GM04503 (cell line): ENCODE results near the gene PKN2.
"Not testable (repeated sequence)": the region's sequence is repeated elsewhere in the genome, so short reads cannot be mapped to it uniquely, and the experiment has no call there.

Experiments used
- DNase-seq: peaks from one replicate; pipeline ENCODE4 v3.0.0-alpha.2; 2012; ENCODE audit warnings: low read depth

Gene PKN2

DNA sequence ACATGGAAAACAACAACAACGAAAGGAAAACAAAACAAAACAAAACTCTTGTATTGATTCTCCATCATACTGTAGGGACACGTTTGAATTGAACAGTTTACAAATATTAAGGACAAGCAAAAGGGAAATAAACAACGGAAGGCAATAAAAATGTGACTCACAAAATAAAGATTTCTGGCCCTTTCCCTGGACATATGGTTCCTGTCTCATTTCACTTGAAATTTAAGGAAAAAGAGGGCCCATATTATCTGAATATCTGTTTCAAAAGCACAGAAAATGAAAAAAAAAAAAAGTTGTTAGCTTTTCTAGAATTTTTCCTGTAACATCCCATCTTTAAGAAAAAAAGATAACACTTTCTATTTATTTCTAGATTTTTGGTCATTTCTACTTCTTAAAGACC is 3.6 kb upstream of the PKN2 start:
- DNase-seq, result no peak

DNA sequence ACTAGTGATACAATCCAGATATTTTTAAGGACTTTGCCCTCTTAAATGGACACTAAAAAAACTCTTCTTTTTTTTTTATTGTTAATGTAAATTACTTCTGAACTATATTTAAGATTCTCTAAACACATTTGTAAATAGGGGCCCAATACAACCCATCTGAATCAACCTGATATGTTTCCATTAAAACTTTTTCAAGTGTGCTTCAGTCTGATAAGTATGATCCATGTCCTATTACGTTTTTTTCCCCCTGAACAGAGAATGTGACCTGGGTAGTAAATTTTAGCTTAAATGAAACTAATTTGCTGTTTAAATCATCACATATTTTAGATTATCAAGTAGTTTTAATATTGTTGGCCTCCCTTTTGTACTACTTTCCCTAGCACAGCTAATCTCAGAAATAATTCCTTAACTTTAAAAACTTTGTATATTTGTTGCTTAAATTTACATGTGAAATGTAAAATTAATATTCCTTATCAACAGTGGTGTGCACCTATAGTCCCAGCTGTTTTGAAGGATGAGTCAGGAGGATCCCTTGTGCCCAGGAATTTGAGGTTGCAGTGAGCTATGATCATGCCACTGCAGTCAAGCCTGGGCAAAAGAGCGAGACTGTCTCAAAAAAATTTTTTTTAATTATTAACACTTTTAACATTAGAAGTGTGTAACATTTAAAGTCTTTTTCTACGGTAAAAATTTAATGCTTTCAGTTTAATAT is 3.0 kb upstream of the PKN2 start:
- no peak for DNase-seq

- DNase-seq, result no peak
These were observed 597 bp downstream of the PKN2 start for GRCh38 chr1:88684482-88685258.

- DNase-seq, result no peak
These were observed 1.2 kb downstream of the PKN2 start for GRCh38 chr1:88685259-88685620.

DNA sequence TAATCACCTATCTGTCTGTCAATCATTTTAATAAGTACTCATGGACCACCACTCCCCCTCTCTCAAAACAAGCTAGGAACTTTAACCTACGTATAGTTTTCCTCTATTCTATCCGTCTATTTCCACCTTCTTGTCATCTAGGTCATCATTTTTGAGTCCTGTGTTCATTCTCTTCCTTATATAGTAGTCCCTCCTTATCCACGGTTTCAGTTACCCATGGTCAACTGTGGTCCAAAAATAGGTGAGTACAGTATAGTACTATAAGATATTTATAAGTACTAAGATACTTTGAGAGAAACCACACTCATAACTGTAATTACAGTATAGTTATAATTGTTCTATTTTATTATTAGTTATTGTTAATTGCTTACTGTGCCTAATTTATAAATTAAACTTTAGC is 7.5 kb downstream of the PKN2 start:
- DNase-seq, result no peak

DNA sequence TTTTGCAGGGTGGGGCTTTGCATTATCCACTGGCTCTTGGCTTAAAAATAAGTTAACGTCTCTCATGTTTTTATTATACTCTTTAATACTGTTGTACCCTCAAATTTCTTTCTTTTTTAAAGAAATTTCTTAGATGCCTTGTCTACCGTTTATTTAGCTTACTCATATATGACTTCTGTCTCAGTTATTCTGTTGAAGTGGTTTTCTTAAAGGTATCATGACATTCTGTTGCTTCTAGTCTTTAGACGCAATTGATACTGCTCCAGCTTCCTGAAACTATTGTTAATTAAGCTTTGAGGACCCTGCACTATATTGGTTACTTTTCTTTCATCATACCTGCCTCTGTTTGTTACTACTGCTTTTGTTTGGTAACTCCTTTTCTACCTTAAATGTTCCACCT is 11.7 kb downstream of the PKN2 start:
- DNase-seq, result no peak

DNA sequence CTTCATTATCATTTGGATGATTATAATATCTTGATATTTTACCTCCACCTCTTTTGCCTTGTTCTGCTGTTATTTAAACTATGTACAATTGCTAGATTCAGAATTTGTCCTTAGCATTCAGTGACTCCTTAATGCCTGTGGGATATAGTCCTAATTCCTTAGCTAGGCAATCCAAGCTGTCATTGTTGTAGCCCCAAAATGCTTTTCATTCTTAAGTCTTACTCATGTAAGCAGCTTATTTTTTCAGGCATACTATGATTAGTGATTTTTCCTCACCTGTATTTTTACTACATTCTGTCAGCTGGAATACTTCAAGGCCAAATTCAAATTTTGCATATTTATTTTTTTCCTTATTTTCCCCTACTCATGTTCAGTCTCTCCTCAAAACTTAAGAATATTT is 13.4 kb downstream of the PKN2 start:
- DNase-seq, result no peak

DNA sequence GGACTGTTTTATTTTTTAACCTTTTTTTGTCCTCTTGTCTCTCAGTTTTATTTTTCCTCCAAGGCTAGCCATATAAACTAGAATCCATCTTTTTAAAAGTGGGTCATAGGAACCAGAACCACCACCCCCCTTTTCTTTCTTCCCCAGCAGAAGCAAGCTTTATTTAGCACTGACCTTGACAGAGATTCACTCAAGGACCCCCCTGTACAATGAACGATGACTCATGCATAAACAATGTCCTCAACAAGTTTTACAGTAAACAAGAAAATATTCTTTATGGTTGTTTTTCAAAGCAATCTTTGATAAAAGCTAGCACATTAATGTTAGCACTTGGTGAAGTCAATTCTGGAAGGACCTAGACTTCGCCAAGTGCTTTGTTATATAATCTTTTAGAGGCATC is 14.1 kb downstream of the PKN2 start:
- no peak for DNase-seq

DNA sequence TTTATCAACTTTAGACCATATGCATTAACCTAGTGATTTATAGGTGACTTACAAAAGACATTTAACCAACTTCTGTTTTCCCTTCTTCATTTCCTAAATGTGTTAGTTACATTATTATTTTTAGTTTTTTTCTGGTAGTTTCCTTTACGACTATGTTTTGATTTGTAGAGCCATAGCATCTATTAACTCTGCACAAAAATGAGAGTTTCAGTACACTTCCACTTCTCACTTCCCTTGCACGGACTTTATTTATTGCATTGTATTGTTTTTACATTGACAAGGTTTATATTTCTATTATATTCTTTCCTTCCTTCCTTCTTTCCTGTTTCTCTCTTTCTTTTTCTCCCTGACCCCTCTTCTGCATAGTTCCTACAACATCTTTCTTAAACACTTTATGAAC is 14.7 kb downstream of the PKN2 start:
- DNase-seq, result no peak

- DNase-seq, result no peak
These were observed 16.4 kb downstream of the PKN2 start for GRCh38 chr1:88700425-88701013.

GRCh38 chr1:88701275-88701674 is 17.2 kb downstream of the PKN2 start:
- no peak for DNase-seq

GRCh38 chr1:88701793-88702192 is 17.7 kb downstream of the PKN2 start:
- not testable (repeated sequence) for DNase-seq

DNA sequence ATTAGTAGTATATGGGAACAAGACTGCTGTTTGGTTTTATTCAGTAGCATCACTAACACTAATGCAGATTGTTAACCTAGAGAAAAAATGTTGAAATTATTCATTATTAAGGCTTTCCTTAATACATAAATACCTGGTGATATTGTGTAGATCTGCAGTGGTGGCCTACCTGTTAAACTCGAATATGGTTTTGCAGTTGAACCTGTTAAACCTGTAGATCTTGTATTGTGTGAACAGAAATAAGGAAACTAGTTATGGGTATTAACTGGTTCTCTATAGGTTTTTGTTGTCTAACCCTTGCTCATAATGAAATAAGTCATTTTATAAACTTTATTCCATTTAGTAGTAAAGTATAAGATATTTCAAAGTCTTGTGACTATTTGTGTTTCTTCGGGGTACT is 23.9 kb downstream of the PKN2 start:
- no peak for DNase-seq

DNA sequence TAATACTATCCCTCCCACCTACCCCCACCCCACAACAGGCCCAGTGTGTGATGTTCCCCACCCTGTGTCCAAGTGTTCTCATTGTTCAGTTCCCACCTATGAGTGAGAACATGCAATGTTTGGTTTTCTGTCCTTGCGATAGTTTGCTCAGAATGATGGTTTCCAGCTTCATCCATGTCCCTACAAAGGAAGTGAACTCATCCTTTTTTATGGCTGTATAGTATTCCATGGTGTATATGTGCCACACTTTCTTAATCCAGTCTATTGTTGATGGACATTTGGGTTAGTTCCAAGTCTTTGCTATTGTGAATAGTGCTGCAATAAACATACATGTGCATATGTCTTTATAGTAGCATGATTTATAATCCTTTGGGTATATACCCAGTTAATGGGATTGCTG is 28.8 kb downstream of the PKN2 start:
- DNase-seq, result not testable (repeated sequence)

GRCh38 chr1:88716571-88716970 is 32.5 kb downstream of the PKN2 start:
- DNase-seq, result not testable (repeated sequence)

- no peak for DNase-seq
These were observed 38.4 kb downstream of the PKN2 start for GRCh38 chr1:88722492-88722891.

GRCh38 chr1:88726697-88727096 is 42.6 kb downstream of the PKN2 start:
- no peak for DNase-seq

GRCh38 chr1:88727205-88727604 is 43.1 kb downstream of the PKN2 start:
- DNase-seq, result no peak

- no peak for DNase-seq
These were observed 45.2 kb downstream of the PKN2 start for GRCh38 chr1:88729297-88729696.

- no peak for DNase-seq
These were observed 46.1 kb downstream of the PKN2 start for GRCh38 chr1:88730132-88730675.

GRCh38 chr1:88730995-88731394 is 46.9 kb downstream of the PKN2 start:
- DNase-seq, result no peak

- peak; percentile 91 for DNase-seq
These were observed 47.6 kb downstream of the PKN2 start for GRCh38 chr1:88731475-88732269.
